ENCODE results near the gene CAMK2B.

Gene CAMK2B

DNA sequence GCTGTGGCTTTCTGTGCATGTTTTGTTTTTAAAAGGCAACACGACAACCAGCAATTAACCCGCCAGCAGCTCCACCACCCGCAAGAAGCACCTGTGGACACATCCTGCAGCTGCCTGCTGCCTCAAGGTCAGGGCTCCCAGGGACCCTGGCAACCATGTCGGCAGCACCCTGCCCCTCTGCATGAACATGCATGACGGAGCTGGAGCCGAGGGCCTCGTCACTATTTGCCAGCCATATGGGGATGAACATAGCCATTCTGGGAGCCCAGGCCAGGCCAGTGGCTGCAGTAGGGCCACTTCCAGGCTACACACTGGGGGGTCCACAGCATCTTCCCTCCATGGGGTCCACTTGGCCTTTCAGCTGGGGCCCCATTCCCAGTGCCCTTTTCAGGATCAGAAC, 52.9 kb downstream of the CAMK2B start:
- Histone ChIP-seq H3K4me3 (ENCODE audit: low read depth, low read length) (no peak overlapping the region), H3K36me3 (replicated peaks) (no peaks in the 10 kb centered on the region), H3K27me3 (replicated peaks) (no peaks in the 10 kb centered on the region), H3K27ac (no peak overlapping the region)
- no peak for DNase-seq
- in situ Hi-C loops (cut with HindIII; ENCODE audit: low pct_ligation_motif_present, low sequenced_read_pairs) = no loop called here
- TF ChIP-seq, protein P1, sequence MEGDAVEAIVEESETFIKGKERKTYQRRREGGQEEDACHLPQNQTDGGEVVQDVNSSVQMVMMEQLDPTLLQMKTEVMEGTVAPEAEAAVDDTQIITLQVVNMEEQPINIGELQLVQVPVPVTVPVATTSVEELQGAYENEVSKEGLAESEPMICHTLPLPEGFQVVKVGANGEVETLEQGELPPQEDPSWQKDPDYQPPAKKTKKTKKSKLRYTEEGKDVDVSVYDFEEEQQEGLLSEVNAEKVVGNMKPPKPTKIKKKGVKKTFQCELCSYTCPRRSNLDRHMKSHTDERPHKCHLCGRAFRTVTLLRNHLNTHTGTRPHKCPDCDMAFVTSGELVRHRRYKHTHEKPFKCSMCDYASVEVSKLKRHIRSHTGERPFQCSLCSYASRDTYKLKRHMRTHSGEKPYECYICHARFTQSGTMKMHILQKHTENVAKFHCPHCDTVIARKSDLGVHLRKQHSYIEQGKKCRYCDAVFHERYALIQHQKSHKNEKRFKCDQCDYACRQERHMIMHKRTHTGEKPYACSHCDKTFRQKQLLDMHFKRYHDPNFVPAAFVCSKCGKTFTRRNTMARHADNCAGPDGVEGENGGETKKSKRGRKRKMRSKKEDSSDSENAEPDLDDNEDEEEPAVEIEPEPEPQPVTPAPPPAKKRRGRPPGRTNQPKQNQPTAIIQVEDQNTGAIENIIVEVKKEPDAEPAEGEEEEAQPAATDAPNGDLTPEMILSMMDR (IDR thresholded peaks at IDR 0.05; ENCODE audit: low read depth, low read length, missing control alignments) = no peak

GRCh38 chr7:44269943-44270493, 55.4 kb downstream of the CAMK2B start:
- H3K36me3 ChIP-seq (replicated peaks) = no peaks in the 10 kb centered on the region
- in situ Hi-C loops (cut with HindIII; ENCODE audit: low pct_ligation_motif_present, low sequenced_read_pairs) = no loop called here
- no peak for DNase-seq
- H3K27ac ChIP-seq = no peak overlapping the region
- no peak overlapping the region for H3K4me3 ChIP-seq (ENCODE audit: low read depth, low read length)
- TF ChIP-seq, protein P1 (IDR thresholded peaks at IDR 0.05; ENCODE audit: low read depth, low read length, missing control alignments) = no peak
- peaks cover 5% of the 10 kb centered on the region for H3K27me3 ChIP-seq (replicated peaks)

GRCh38 chr7:44269417-44269816, 56.0 kb downstream of the CAMK2B start:
- in situ Hi-C loops (cut with HindIII; ENCODE audit: low pct_ligation_motif_present, low sequenced_read_pairs) = no loop called here
- Histone ChIP-seq H3K27me3 (replicated peaks) (peaks cover 8% of the 10 kb centered on the region), H3K36me3 (replicated peaks) (no peaks in the 10 kb centered on the region), H3K4me3 (ENCODE audit: low read depth, low read length) (no peak overlapping the region), H3K27ac (no peak overlapping the region)
- DNase-seq = no peak
- TF ChIP-seq, protein P1 (IDR thresholded peaks at IDR 0.05; ENCODE audit: low read depth, low read length, missing control alignments) = no peak

- Histone ChIP-seq H3K4me3 (ENCODE audit: low read depth, low read length) (no peak overlapping the region), H3K36me3 (replicated peaks) (no peaks in the 10 kb centered on the region), H3K27me3 (replicated peaks) (peaks cover 16% of the 10 kb centered on the region), H3K27ac (no peak overlapping the region)
- in situ Hi-C loops (cut with HindIII; ENCODE audit: low pct_ligation_motif_present, low sequenced_read_pairs) = no loop called here
- no peak for DNase-seq
- TF ChIP-seq, protein P1 (IDR thresholded peaks at IDR 0.05; ENCODE audit: low read depth, low read length, missing control alignments) = no peak
Measured at GRCh38 chr7:44268671-44269070, 56.7 kb downstream of the CAMK2B start.

DNA sequence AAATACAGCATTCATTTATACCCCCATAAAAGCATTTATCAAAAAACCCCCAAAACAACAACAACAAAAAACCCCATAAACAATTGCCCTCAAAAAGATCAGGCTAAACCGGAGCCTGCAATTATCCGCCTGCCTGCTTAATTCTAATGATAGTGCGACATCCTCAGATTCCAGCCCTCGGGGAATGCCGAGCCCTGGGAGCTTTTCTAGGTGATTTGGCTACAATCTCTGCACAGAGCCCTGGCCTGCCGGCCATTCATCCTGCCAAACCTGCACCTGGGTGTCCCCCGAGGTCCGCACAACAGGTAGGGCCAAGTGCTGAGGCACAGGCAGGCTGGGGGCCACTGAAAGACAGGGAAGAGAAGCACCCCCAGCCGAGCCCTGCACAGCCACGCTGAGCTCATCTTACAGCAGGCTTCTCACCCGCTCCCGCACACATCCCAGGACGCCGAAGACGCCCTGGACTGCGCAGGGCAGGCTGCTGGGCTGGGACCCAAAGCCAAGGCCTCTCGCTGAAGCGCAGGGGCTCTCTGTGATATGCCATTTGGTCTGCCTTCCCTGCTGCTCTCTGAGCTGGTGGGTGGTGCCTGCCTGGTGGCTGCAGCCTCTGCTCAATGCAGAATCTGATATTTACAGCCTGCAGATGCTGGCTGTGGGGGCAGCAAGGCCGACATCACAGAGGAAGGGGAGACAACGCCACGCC, 57.5 kb downstream of the CAMK2B start:
- H3K4me3 ChIP-seq (ENCODE audit: low read depth, low read length) = no peak overlapping the region
- H3K36me3 ChIP-seq (replicated peaks) = no peaks in the 10 kb centered on the region
- H3K27ac ChIP-seq = no peak overlapping the region
- no peak for DNase-seq
- TF ChIP-seq, protein P1 (IDR thresholded peaks at IDR 0.05; ENCODE audit: low read depth, low read length, missing control alignments) = no peak
- in situ Hi-C loops (cut with HindIII; ENCODE audit: low pct_ligation_motif_present, low sequenced_read_pairs) = no loop called here
- peaks cover 16% of the 10 kb centered on the region for H3K27me3 ChIP-seq (replicated peaks)

All from brain microvascular endothelial cell (primary cell).